IMR-90 (cell line): Measurements from ENCODE around the gene ADAM21. TPM values are rescaled to one million over a fixed set of nuclear protein-coding genes. Genes with fewer than 3 reads are reported as not detected.

Experiments
- ATAC-seq: fragments of 200-7000 bp; cut with Tn5 transposase; 2 replicates; pipeline ENCODE4 v1.9.1; 2020; ENCODE audit warnings: low read depth, mild to moderate bottlenecking, moderate library complexity
- BruUV-seq: library from RNA; stranded (reverse); fragments of 400-500 nt; replicated peaks from 2 replicates; lab custom pipeline; 2021; lab: Mats Ljungman, UMichigan
- CTCF ChIA-PET: fragments of 300-600 bp; formaldehyde crosslinking; extraction: SDS; loops from one replicate; lab custom pipeline; 2021; ENCODE audit warnings: antibody characterized with exemption; lab: Yijun Ruan, JAX
- POLR2A ChIA-PET: fragments of 300-600 bp; sonication (Branson Sonifier 250); formaldehyde crosslinking; loops from one replicate; lab custom pipeline; 2022; ENCODE audit warnings: antibody characterized with exemption; ENCODE audit not compliant: unreplicated experiment; lab: Charles Lee
- DNase-seq: peaks from one replicate; pipeline ENCODE4 v3.0.0; 2013
- H2AFZ ChIP-seq: replicated peaks from 2 replicates; pipeline ENCODE3; 2013; ENCODE audit warnings: low read length, mild to moderate bottlenecking; ENCODE audit not compliant: poor library complexity
- H2AK5ac ChIP-seq: 2 replicates; pipeline ENCODE4 v1.6.1; 2013; ENCODE audit warnings: low read depth, low read length, inconsistent platforms
- H2AK9ac ChIP-seq: replicated peaks from 2 replicates; pipeline ENCODE3; 2013; ENCODE audit warnings: mild to moderate bottlenecking, low read depth, low read length, moderate library complexity; ENCODE audit not compliant: poor library complexity
- H2BK120ac ChIP-seq: 2 replicates; pipeline ENCODE4 v1.6.1; 2013; ENCODE audit warnings: low read depth, low read length, inconsistent platforms
- H2BK15ac ChIP-seq: 3 replicates; pipeline ENCODE4 v1.6.1; 2013; ENCODE audit warnings: low read depth, low read length, inconsistent platforms
- H2BK20ac ChIP-seq: 2 replicates; pipeline ENCODE4 v1.6.1; 2013; ENCODE audit warnings: low read depth, mild to moderate bottlenecking, inconsistent platforms, low read length, moderate library complexity
- H2BK5ac ChIP-seq: 2 replicates; pipeline ENCODE4 v1.6.1; 2013; ENCODE audit warnings: mild to moderate bottlenecking, low read depth, low read length, inconsistent platforms; ENCODE audit not compliant: poor library complexity, severe bottlenecking
- H3K14ac ChIP-seq: replicated peaks from 2 replicates; pipeline ENCODE4 v1.6.1; 2013; ENCODE audit warnings: low read depth, low read length, inconsistent platforms
- H3K18ac ChIP-seq: 2 replicates; pipeline ENCODE4 v1.6.1; 2013; ENCODE audit warnings: low read depth, low read length, control low read depth
- H3K23ac ChIP-seq: 2 replicates; pipeline ENCODE4 v1.6.1; 2013; ENCODE audit warnings: low read depth, low read length, inconsistent platforms
- H3K27ac ChIP-seq: 2 replicates; pipeline ENCODE4 v1.5.1; 2013; ENCODE audit warnings: mild to moderate bottlenecking, control low read depth, low read length; ENCODE audit not compliant: insufficient read depth
- H3K27me3 ChIP-seq: 2 replicates; pipeline ENCODE4 v1.6.1; 2013; ENCODE audit warnings: low read length; ENCODE audit not compliant: control insufficient read depth, insufficient read depth
- H3K36me3 ChIP-seq: 2 replicates; pipeline ENCODE4 v1.6.1; 2013; ENCODE audit warnings: low read length, mixed read lengths; ENCODE audit not compliant: control insufficient read depth, insufficient read depth
- H3K4ac ChIP-seq: 2 replicates; pipeline ENCODE4 v1.6.1; 2013; ENCODE audit warnings: low read depth, low read length, inconsistent platforms
- H3K4me1 ChIP-seq: 2 replicates; pipeline ENCODE4 v1.6.1; 2013; ENCODE audit warnings: low read length, mixed read lengths; ENCODE audit not compliant: control insufficient read depth, insufficient read depth
- H3K4me2 ChIP-seq: 2 replicates; pipeline ENCODE4 v1.6.1; 2013; ENCODE audit warnings: low read depth, mild to moderate bottlenecking, control low read depth, low read length, moderate library complexity
- H3K4me3 ChIP-seq: 2 replicates; pipeline ENCODE4 v1.5.1; 2013; ENCODE audit warnings: low read depth, mild to moderate bottlenecking, control low read depth, low read length, moderate library complexity; ENCODE audit not compliant: insufficient read depth
- H3K56ac ChIP-seq: 2 replicates; pipeline ENCODE4 v1.6.1; 2013; ENCODE audit warnings: low read length, inconsistent platforms; ENCODE audit not compliant: insufficient read depth; ENCODE audit errors: extremely low read depth
- H3K79me1 ChIP-seq, 2 experiments: 2 replicates each; pipeline ENCODE4 v1.6.1; 2013; ENCODE audit warnings: low read length in 2 of 2, inconsistent platforms in 1 of 2, low read depth in 1 of 2
- H3K9ac ChIP-seq: 2 replicates; pipeline ENCODE4 v1.6.1; 2013; ENCODE audit warnings: low read depth, low read length, control low read depth
- H3K9me1 ChIP-seq: 2 replicates; pipeline ENCODE4 v1.6.1; 2013; ENCODE audit warnings: low read length, inconsistent platforms; ENCODE audit not compliant: insufficient read depth
- H3K9me3 ChIP-seq: 2 replicates; pipeline ENCODE4 v1.6.1; 2013; ENCODE audit warnings: low read length; ENCODE audit not compliant: control insufficient read depth, insufficient read depth
- H4K20me1 ChIP-seq: 2 replicates; pipeline ENCODE4 v1.6.1; 2013; ENCODE audit warnings: low read length, inconsistent platforms; ENCODE audit not compliant: insufficient read depth
- H4K5ac ChIP-seq: 2 replicates; pipeline ENCODE4 v1.6.1; 2013; ENCODE audit warnings: mild to moderate bottlenecking, low read depth, low read length, control low read depth
- H4K8ac ChIP-seq, 2 experiments: 2 replicates each; pipeline ENCODE4 v1.6.1; 2013; ENCODE audit warnings: low read depth in 2 of 2, low read length in 2 of 2, control low read depth in 1 of 2, inconsistent platforms in 1 of 2
- H4K91ac ChIP-seq: 2 replicates; pipeline ENCODE4 v1.6.1; 2013; ENCODE audit warnings: low read depth, low read length, inconsistent platforms; ENCODE audit not compliant: insufficient read depth
- BHLHE40 ChIP-seq: fragments of 150-350 bp; IDR thresholded peaks from 2 replicates; pipeline ENCODE4 v1.6.1; 2016; ENCODE audit warnings: mild to moderate bottlenecking, low read depth, low read length
- CHD1 ChIP-seq: IDR thresholded peaks from 2 replicates; pipeline ENCODE4 v1.6.1; 2012; ENCODE audit warnings: low read depth, low read length, improper control_type of control experiment
- ELK1 ChIP-seq: fragments of 150-350 bp; IDR thresholded peaks from 2 replicates; pipeline ENCODE4 v1.6.1; 2016; ENCODE audit warnings: low read depth, mild to moderate bottlenecking, low read length, moderate library complexity, borderline replicate concordance
- MAFK ChIP-seq: IDR thresholded peaks from 2 replicates; pipeline ENCODE4 v1.6.1; 2012; ENCODE audit warnings: low read depth, low read length, improper control_type of control experiment
- MXI1 ChIP-seq: IDR thresholded peaks from 2 replicates; pipeline ENCODE4 v1.6.1; 2012; ENCODE audit warnings: low read depth, mild to moderate bottlenecking, low read length, moderate library complexity, borderline replicate concordance
- RAD21 ChIP-seq: IDR thresholded peaks from 2 replicates; pipeline ENCODE4 v1.6.1; 2012; ENCODE audit warnings: low read length, improper control_type of control experiment
- RFX5 ChIP-seq: IDR thresholded peaks from 2 replicates; pipeline ENCODE4 v1.8.0; 2012; ENCODE audit warnings: low read depth, mild to moderate bottlenecking, low read length, moderate library complexity
- SMC3 ChIP-seq: fragments of 150-350 bp; IDR thresholded peaks from 2 replicates; pipeline ENCODE4 v1.6.1; 2016; ENCODE audit warnings: low read depth, mild to moderate bottlenecking, antibody characterized with exemption, low read length, moderate library complexity
- WGBS, 2 experiments: methylation state at CpG; one replicate each; pipeline versions ENCODE4 v1.1.5 to v1.1.7; 2013; ENCODE audit warnings: missing lambda C conversion rate in 2 of 2; ENCODE audit not compliant: insufficient read length in 1 of 2; ENCODE audit errors: extremely low coverage in 2 of 2; 5-methylcytosine and 5-hydroxymethylcytosine counted together
- dilution Hi-C: fragments of 300-500 bp; cut with HindIII; formaldehyde crosslinking; loops from one replicate; pipeline ENCODE4 v1.14.3; 2018; ENCODE audit warnings: low sequenced_read_pairs; ENCODE audit not compliant: unreplicated experiment
- in situ Hi-C: fragments of 300-500 bp; cut with MboI; formaldehyde crosslinking; loops from 3 replicates; pipeline ENCODE4 v1.14.3; 2019; ENCODE audit warnings: low sequenced_read_pairs, inconsistent platforms, mixed read lengths
- intact Hi-C: fragments of 100-400 bp; cut with micrococcal nuclease; formaldehyde crosslinking; loops from 2 replicates; pipeline ENCODE4 v1.10.0; 2022
- polyA plus RNA-seq, 3 experiments: library from polyadenylated mRNA; depleted of rRNA; stranded (reverse); fragments of >200 nt; gene quantifications; 2 replicates each; pipeline ENCODE4 v1.2.3, GENCODE V29; 2012; ENCODE audit warnings: low replicate concordance in 1 of 3
- total RNA-seq: library from RNA; depleted of rRNA; stranded (reverse); fragments of >200 nt; gene quantifications from 2 replicates; pipeline ENCODE4 v1.2.3, GENCODE V29; 2012
- TF ChIP-seq, protein P1 (sequence below): conservative IDR thresholded peaks from 2 replicates; pipeline ENCODE4 v1.5.1; 2012; ENCODE audit warnings: mild to moderate bottlenecking, low read depth, low read length, improper control_type of control experiment

The ADAM21 gene
- total and polyA plus RNA-seq, 2 of the 4 experiments (the other 2 are of a cell fraction) = 0.15 to 0.36 TPM

GRCh38 chr14:70425354-70425753, 26.6 kb upstream of the ADAM21 start:
- no TSS peak for BruUV-seq
- Histone ChIP-seq H4K91ac (no peak overlapping the region), H3K4me2 (no peak overlapping the region), H4K5ac (no peak overlapping the region), H2AK5ac (no peak overlapping the region), H3K9me3 (no peaks in the 10 kb centered on the region), H2AK9ac (no peak overlapping the region), H2AFZ (no peak overlapping the region), H3K79me1 (no peaks in the 10 kb centered on the region), H2BK120ac (no peak overlapping the region), H3K36me3 (no peaks in the 10 kb centered on the region), H3K18ac (no peak overlapping the region), H3K14ac (no peak overlapping the region), H3K9me1 (no peaks in the 10 kb centered on the region), H2BK20ac (no peak overlapping the region), H2BK5ac (no peak overlapping the region), H3K4ac (no peak overlapping the region), H3K56ac (no peak overlapping the region), H4K8ac (no peak overlapping the region), H2BK15ac (no peak overlapping the region), H4K20me1 (no peaks in the 10 kb centered on the region), H3K27ac (no peak overlapping the region), H3K4me1 (no peaks in the 10 kb centered on the region), H3K4me3 (no peak overlapping the region), H3K27me3 (no peaks in the 10 kb centered on the region), H3K23ac (no peak overlapping the region), H3K9ac (no peak overlapping the region)
- dilution Hi-C loops (no loop called here), intact Hi-C loops (no loop called here), in situ Hi-C loops (no loop called here)
- DNase-seq (no peak), ATAC-seq (no peak)
- CTCF ChIA-PET = no interaction called here
- WGBS, 2 experiments = 60% methylated on average over 1 of the region's 1 CpG; no CpG with 5 or more reads in 1 of the 2 experiments
- POLR2A ChIA-PET = no interaction called here
- TF ChIP-seq SMC3 = no peak
- TF ChIP-seq MXI1 = no peak
- TF ChIP-seq, protein P1, sequence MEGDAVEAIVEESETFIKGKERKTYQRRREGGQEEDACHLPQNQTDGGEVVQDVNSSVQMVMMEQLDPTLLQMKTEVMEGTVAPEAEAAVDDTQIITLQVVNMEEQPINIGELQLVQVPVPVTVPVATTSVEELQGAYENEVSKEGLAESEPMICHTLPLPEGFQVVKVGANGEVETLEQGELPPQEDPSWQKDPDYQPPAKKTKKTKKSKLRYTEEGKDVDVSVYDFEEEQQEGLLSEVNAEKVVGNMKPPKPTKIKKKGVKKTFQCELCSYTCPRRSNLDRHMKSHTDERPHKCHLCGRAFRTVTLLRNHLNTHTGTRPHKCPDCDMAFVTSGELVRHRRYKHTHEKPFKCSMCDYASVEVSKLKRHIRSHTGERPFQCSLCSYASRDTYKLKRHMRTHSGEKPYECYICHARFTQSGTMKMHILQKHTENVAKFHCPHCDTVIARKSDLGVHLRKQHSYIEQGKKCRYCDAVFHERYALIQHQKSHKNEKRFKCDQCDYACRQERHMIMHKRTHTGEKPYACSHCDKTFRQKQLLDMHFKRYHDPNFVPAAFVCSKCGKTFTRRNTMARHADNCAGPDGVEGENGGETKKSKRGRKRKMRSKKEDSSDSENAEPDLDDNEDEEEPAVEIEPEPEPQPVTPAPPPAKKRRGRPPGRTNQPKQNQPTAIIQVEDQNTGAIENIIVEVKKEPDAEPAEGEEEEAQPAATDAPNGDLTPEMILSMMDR = no peak
- TF ChIP-seq RAD21 = no peak
- no peak for TF ChIP-seq BHLHE40
- TF ChIP-seq RFX5 = no peak
- no peak for TF ChIP-seq ELK1
- TF ChIP-seq MAFK = no peak
- TF ChIP-seq CHD1 = no peak
